PC-3 (cell line): ENCODE results near the gene KCNB1. TPM values are rescaled to one million over a fixed set of nuclear protein-coding genes. Genes with fewer than 3 reads are reported as not detected.

Experiments
- ATAC-seq: fragments of 200-7000 bp; cut with Tn5 transposase; 2 replicates; pipeline ENCODE4 v1.9.1; 2020; ENCODE audit warnings: mild to moderate bottlenecking, moderate library complexity
- BruUV-seq: library from RNA; stranded (reverse); fragments of 400-500 nt; replicated peaks from 2 replicates; lab custom pipeline; 2021; lab: Mats Ljungman, UMichigan
- CTCF ChIA-PET: fragments of 300-600 bp; sonication (Branson Sonifier 250); formaldehyde crosslinking; loops from one replicate; lab custom pipeline; 2022; ENCODE audit warnings: antibody characterized with exemption; lab: Charles Lee
- POLR2A ChIA-PET: fragments of 300-600 bp; sonication (Branson Sonifier 250); formaldehyde crosslinking; loops from one replicate; lab custom pipeline; 2022; ENCODE audit warnings: antibody characterized with exemption; ENCODE audit not compliant: unreplicated experiment; lab: Charles Lee
- DNase-seq: peaks from one replicate; pipeline ENCODE4 v3.0.0-alpha.2; 2015
- H2AFZ ChIP-seq: fragments of 300-600 bp; sonication (generic); 2 replicates; pipeline ENCODE4 v1.6.0; 2016; ENCODE audit warnings: antibody characterized with exemption, low read length
- H3F3A ChIP-seq: fragments of 300-600 bp; sonication (generic); one replicate; pipeline ENCODE4 v1.6.0; 2017; ENCODE audit warnings: antibody characterized with exemption, low read length, control low read depth, mild to moderate bottlenecking; ENCODE audit not compliant: unreplicated experiment
- H3K27ac ChIP-seq: fragments of 300-600 bp; sonication (generic); 2 replicates; pipeline ENCODE4 v1.5.1; 2016; ENCODE audit warnings: mild to moderate bottlenecking, low read length
- H3K27me3 ChIP-seq: fragments of 300-600 bp; sonication (generic); 2 replicates; pipeline ENCODE4 v1.6.1; 2016; ENCODE audit warnings: low read length, mixed read lengths
- H3K36me3 ChIP-seq: fragments of 300-600 bp; sonication (generic); 2 replicates; pipeline ENCODE4 v1.6.1; 2016; ENCODE audit warnings: low read depth, mixed run types, low read length, mixed read lengths
- H3K4me1 ChIP-seq: fragments of 300-600 bp; sonication (generic); 2 replicates; pipeline ENCODE4 v1.5.1; 2016; ENCODE audit warnings: low read length; ENCODE audit not compliant: insufficient read depth
- H3K4me2 ChIP-seq: fragments of 300-600 bp; sonication (generic); 2 replicates; pipeline ENCODE4 v1.6.0; 2016; ENCODE audit warnings: low read length
- H3K4me3 ChIP-seq: fragments of 300-600 bp; sonication (generic); 2 replicates; pipeline ENCODE4 v1.5.1; 2016; ENCODE audit warnings: mild to moderate bottlenecking, low read length, mixed read lengths
- H3K79me2 ChIP-seq: fragments of 300-600 bp; sonication (generic); 2 replicates; pipeline ENCODE4 v1.6.1; 2017; ENCODE audit warnings: low read length, mixed read lengths
- H3K9ac ChIP-seq: fragments of 300-600 bp; sonication (generic); 2 replicates; pipeline ENCODE4 v1.6.0; 2016; ENCODE audit warnings: mild to moderate bottlenecking, low read length
- H3K9me2 ChIP-seq: fragments of 300-600 bp; sonication (generic); replicated peaks from 2 replicates; pipeline ENCODE4 v1.6.1; 2016; ENCODE audit warnings: mixed run types, low read length, mixed read lengths
- H3K9me3 ChIP-seq: fragments of 300-600 bp; sonication (generic); 2 replicates; pipeline ENCODE4 v1.6.1; 2016; ENCODE audit warnings: low read length, mixed read lengths
- H4K20me1 ChIP-seq: fragments of 300-600 bp; sonication (generic); 2 replicates; pipeline ENCODE4 v1.6.1; 2016; ENCODE audit warnings: low read length, mixed read lengths
- EZH2 ChIP-seq: fragments of 300-600 bp; sonication (generic); IDR thresholded peaks from one replicate; pipeline ENCODE4 v1.6.1; 2017; ENCODE audit warnings: antibody characterized with exemption, mild to moderate bottlenecking, low read length; ENCODE audit not compliant: unreplicated experiment
- EZH2phosphoT487 ChIP-seq: fragments of 300-600 bp; sonication (generic); IDR thresholded peaks from 2 replicates; pipeline ENCODE4 v1.6.1; 2018; ENCODE audit warnings: mild to moderate bottlenecking, antibody characterized with exemption, low read length, borderline replicate concordance
- intact Hi-C: fragments of 100-400 bp; cut with micrococcal nuclease; formaldehyde crosslinking; loops from 2 replicates; pipeline ENCODE4 v1.9.0; 2023
- total RNA-seq: library from RNA; depleted of rRNA; stranded (reverse); fragments of >200 nt; gene quantifications from 2 replicates; pipeline ENCODE4 v1.2.3, GENCODE V29; 2014
- TF ChIP-seq, protein P1 (sequence below): fragments of 300-600 bp; sonication (generic); conservative IDR thresholded peaks from 2 replicates; pipeline ENCODE4 v1.5.1; 2017; ENCODE audit warnings: antibody characterized with exemption, low read depth, mild to moderate bottlenecking, low read length

Gene KCNB1
- total RNA-seq, 1 experiment from 2014 or later, result 0.04 TPM

DNA sequence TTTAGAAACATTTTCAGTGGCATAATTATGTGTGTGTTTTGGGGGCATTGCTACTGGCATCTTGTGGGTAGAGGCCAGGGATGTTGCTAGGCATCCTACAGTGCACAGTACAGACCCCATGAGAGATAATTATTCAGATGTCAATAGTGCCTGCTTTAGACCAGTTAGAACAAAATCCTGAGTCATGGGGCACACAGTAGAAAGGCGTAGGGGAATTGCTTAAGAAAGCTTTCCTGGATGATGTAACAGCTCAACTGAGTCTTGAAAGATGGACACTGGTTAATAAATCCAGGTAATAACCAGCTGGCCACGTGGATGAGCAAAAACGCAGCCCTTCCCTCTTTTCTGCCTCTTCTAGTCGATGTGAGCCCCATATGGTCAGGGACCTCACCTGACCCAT is 51.1 kb downstream of the KCNB1 start:
- ChIA-PET POLR2A (no interaction called here), CTCF (interaction anchor here (0.6 kb wide), 1 partner anchor 97 kb away, joined by 3 read pairs; no protein-coding TSS in a partner anchor)

DNA sequence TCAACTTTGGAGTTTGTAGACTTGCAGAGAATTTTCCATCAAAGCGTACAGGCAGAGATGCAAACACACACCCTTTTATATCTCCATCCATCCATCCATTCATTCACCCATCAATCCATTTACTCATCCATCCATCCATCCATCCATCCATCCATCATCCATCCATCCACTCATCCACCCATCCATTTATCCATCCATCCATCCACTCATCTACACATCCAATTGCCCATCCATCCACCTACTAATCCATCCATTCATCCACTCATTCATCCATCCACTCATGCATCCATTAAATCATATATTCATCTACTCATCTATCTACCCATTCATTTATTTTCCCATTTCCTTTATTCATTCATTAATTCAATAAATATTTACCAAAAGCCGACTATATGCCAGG is 52.1 kb downstream of the KCNB1 start:
- CTCF ChIA-PET, result no interaction called here
- DNase-seq, result no peak

More for the DNA sequence above, 51.1 kb downstream of the KCNB1 start:
- TF ChIP-seq EZH2 (no peak), EZH2phosphoT487 (no peak)
- TF ChIP-seq, protein P1, sequence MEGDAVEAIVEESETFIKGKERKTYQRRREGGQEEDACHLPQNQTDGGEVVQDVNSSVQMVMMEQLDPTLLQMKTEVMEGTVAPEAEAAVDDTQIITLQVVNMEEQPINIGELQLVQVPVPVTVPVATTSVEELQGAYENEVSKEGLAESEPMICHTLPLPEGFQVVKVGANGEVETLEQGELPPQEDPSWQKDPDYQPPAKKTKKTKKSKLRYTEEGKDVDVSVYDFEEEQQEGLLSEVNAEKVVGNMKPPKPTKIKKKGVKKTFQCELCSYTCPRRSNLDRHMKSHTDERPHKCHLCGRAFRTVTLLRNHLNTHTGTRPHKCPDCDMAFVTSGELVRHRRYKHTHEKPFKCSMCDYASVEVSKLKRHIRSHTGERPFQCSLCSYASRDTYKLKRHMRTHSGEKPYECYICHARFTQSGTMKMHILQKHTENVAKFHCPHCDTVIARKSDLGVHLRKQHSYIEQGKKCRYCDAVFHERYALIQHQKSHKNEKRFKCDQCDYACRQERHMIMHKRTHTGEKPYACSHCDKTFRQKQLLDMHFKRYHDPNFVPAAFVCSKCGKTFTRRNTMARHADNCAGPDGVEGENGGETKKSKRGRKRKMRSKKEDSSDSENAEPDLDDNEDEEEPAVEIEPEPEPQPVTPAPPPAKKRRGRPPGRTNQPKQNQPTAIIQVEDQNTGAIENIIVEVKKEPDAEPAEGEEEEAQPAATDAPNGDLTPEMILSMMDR, result no peak
- no peak overlapping the region for H3K9ac ChIP-seq
- H3K27ac ChIP-seq, result no peak overlapping the region
- no peaks in the 10 kb centered on the region for H4K20me1 ChIP-seq
- no peaks in the 10 kb centered on the region for H3K36me3 ChIP-seq
- no TSS peak for BruUV-seq
- H3K4me1 ChIP-seq, result no peaks in the 10 kb centered on the region
- ATAC-seq (no peak), DNase-seq (no peak)
- H3K9me3 ChIP-seq, result no peaks in the 10 kb centered on the region
- no peaks in the 10 kb centered on the region for H3K79me2 ChIP-seq
- peaks cover 49% of the 10 kb centered on the region for H3K27me3 ChIP-seq
- intact Hi-C loops, result no loop called here
- no peaks in the 10 kb centered on the region for H3K9me2 ChIP-seq
- no peak overlapping the region for H3K4me3 ChIP-seq
- no peak overlapping the region for H2AFZ ChIP-seq
- no peak overlapping the region for H3K4me2 ChIP-seq
- no peaks in the 10 kb centered on the region for H3F3A ChIP-seq

More for the DNA sequence above, 52.1 kb downstream of the KCNB1 start:
- no peak for ATAC-seq
- no peak overlapping the region for H2AFZ ChIP-seq
- H3K4me2 ChIP-seq, result no peak overlapping the region
- H3K27me3 ChIP-seq, result peaks cover 49% of the 10 kb centered on the region
- POLR2A ChIA-PET, result no interaction called here
- no peak overlapping the region for H3K4me3 ChIP-seq
- H3K9ac ChIP-seq, result no peak overlapping the region
- H3K4me1 ChIP-seq, result no peaks in the 10 kb centered on the region
- BruUV-seq, result no TSS peak
- no peaks in the 10 kb centered on the region for H3K79me2 ChIP-seq
- intact Hi-C loops, result no loop called here
- TF ChIP-seq EZH2 (no peak), EZH2phosphoT487 (no peak)
- TF ChIP-seq, protein P1, result no peak
- no peak overlapping the region for H3K27ac ChIP-seq
- H3F3A ChIP-seq, result no peaks in the 10 kb centered on the region
- H3K9me3 ChIP-seq, result no peaks in the 10 kb centered on the region
- H3K36me3 ChIP-seq, result no peaks in the 10 kb centered on the region
- H4K20me1 ChIP-seq, result no peaks in the 10 kb centered on the region
- no peaks in the 10 kb centered on the region for H3K9me2 ChIP-seq
